Stimulated activated CD8-positive, alpha-beta memory T cell treated with anti-CD3 and anti-CD28 coated beads, Interleukin-7, amount 100 ng/mL, for 24 hours (primary cell): ENCODE results near the gene IQSEC2.

Source experiments
- DNase-seq: peaks from one replicate; pipeline ENCODE4 v3.0.0-alpha.2; 2020; ENCODE audit warnings: low read depth

Gene IQSEC2

DNA sequence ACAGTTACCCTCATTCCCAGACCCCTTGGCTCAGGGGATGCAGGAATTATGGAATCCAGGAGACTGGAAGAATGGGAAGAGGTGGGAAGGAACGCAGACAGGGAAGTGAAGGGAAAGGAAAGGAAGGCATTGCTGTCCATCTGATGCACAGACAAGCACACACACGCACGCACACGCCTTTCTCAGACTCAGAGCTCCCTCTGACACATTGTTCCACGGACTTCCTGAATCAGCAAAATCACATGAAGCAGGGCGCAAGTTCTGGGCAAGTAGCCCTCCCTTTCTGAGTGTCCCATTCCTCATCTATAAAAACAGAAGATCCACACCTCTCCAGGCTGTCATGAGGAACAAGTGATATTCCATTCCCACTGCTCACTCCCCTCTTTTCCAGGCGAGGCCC is 13.2 kb downstream of the IQSEC2 start:
- DNase-seq: no peak

DNA sequence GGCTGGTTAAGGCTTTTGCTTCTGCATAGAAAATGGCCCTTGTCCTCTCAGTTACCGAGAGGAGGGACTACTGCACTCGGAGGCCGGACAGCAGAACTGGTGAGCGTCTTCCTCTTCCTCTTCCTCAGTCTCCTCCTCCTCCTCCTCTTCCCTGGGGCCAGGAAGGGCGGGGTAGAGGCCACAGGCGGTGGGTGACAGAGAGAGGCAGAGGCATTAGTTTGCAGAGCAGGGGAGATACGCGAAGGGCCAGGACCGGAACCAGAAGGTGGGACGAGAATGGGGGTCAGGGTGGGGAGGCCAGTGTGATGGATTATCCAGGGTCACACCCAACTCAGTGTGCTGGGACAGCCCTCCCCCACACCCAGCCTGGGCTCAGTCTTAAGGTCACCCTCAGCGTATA is 14.5 kb downstream of the IQSEC2 start:
- no peak for DNase-seq

DNA sequence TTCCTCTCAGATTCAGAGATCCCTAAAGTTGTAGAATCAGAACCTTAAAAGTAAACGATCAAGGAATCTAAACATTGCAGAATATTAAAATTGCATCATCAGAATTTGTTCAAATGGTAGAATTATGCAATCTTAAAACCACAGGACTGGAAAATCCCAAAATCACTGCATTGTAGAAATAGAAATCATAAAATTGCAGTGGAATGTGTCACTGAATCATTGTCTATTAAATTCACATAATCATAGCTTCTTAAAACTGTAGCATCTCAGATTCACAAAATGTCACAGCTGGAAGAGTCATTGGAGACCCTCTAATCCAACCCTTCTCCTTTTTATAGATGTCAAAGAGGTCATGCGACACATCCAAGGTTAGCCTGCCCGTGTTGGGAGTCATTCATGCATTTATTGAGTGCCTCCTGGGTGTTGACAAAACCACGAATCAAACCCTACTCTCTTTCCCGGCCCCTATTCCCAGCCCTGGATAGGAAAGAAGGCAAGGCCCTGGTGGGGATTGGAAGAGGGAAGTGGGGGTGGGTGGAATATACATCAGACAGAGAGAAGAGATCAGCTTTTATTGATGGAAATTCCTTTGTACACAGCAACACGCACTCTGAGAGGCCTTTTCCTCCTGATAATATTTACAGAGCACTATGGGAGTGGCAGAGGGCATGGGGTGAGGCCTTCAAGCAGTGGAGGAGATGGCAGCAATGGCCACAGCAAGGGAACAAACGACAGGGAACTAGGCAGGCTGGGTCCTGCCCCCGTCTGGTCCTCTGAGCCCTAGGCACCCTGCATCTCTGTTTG is 15.4 kb downstream of the IQSEC2 start:
- no peak for DNase-seq

DNA sequence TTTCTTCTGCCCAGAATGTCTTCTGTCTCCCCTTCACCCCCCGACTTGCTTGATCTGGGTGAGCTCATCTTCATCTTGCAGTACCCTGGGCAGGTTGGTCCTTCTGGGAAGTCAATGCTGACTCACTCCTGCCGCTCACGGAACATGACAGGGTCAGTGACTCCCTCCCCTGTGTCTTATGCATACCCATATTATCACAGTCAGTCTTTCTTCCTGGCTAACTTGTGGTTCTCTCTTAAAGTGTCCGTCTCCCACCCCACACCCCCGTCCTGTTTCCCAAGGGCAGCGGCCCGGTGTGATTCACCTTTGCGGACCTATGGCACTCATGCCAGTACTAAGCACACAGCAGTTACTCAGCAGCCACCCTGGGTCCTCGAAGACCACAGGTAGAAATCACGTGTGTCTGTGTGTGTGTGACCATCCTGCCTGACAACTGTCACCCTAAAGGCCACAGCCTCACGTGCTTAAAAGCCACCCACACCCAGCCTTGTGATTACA is 17.7 kb downstream of the IQSEC2 start:
- no peak for DNase-seq

DNA sequence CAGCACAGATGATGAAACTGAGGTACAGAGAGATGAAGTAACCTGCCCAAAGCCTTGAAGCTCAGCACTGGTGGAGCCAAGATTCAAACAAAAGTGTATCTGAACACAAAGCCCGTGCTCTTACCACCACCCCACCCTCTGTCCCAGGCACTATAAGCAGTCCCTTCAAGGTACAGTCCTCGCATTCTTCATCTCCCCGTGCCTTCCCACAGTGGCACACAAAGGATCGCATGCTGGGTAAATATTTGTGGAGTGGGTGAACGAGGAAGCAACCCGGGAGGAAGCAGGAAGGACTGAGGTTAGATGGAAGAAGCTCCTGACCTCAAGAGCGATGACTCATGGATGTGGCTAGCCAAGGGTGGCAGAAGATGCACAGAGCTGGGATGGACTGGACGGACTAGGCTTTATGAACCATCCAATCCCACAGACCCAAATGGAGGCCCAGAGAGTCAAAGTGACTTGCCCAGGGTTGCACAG is 18.4 kb downstream of the IQSEC2 start:
- no peak for DNase-seq

DNA sequence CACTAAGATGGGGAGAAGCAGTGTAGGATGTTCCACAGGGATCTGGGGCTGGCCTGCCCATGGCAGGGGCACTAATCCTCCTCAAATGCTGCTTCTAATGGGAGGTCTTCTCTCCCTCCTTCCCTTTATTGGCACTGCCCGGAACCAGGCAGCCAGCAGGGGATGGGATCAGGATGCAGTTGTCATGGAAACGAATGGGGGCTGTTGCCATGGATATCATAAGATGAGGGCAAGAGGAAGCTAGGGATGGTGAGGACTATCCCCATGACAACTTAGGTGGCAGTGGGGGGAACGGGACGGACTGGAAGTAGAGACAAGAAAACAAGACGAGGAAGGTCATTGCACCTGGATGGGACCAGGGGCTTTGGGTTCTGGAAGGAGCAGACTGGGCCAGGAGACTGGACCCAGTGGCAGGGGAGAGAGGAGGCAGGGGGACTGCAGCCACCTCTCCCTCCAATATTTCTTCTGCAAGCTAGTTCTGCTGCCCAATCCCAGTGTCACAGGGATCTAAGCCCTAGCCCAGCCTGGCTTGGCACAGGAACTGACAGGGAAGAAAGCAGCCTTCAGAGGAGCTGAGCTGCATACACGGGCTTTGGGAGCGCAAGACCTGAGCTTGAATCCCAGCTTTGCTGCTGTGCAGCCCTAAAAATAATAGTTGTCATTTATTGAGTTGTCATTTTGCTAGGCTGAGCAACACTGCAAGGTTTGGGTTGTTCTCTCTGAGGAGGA is 19.0 kb downstream of the IQSEC2 start:
- DNase-seq: no peak

DNA sequence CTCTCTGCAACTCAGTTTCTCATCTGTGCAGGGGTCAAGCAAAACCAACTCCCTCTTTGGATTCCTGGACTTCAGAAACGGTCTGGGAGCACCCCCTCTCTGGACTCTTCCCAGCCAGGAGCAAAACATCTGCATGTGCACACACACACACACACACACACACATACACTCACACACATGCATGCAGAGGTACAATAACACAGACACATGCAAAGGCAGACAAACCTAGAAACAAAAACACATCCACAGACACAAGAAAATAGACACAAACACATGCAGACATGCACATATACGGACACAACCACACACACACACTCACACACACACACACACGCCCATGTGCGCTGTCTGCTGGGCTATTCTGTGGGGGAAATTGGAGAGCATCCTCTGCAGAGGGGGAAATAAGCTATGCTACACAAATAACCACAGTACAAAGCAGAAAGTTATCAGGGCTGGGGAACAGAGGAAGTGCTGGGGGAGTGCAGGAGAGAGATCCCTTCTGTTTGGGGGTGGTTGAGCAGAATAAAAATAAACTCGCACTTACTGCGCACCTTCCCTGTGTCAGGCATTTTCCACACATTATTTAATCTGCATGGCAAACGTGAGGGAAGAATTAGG is 19.9 kb downstream of the IQSEC2 start:
- no peak for DNase-seq

DNA sequence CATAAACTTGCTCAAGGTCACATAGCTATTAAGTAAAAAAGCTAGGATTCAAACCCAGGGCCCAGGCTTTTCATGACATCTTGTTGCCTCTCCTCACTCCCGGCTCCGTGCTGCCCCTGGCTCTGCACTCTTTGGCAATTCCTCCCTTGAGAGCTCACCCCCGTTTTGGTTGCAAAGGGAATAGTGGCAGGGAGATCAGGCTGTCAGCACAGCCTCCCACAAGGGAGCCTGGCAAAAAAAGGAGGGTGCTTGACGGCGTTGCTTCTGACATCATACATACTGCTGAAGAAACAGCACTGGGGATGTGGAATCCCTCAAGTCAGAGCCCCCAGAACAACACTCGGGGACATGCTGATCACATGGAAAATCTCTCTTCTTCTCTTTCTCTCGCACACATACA is 20.5 kb downstream of the IQSEC2 start:
- DNase-seq: no peak

DNA sequence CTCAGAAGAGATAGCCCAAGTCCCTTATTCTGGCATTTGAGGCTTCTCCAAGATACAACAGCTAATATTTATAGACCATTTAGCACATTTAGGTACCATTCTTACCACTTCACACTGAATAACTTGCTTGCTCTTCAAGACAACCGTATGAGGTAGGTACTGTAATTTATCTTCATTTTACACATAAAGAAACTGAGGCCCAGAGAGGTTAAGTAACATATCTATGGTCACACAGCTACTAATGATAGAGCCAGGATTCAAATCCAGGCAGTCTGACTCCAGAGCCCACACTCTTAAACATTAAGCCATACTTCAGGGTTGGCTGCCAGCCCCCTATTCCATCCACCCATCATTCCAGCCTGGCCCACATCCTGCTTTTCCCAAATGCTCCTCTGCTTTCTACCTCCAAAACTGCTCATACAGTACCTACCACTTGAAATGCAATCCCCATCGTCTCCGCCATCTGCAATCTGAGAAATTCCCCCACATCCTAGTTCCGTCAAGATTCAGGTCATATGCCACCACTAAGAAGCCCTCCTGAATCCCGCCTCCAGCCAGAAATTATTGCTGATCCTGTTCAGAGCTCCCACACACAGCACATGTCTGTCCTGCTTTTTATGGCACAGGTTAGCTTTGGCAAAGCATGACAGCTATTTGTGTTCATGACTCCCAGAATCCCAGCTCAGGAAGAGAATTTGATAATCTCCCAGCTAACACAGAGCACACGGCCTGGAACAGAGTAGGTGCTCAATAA is 23.5 kb downstream of the IQSEC2 start:
- no peak for DNase-seq

DNA sequence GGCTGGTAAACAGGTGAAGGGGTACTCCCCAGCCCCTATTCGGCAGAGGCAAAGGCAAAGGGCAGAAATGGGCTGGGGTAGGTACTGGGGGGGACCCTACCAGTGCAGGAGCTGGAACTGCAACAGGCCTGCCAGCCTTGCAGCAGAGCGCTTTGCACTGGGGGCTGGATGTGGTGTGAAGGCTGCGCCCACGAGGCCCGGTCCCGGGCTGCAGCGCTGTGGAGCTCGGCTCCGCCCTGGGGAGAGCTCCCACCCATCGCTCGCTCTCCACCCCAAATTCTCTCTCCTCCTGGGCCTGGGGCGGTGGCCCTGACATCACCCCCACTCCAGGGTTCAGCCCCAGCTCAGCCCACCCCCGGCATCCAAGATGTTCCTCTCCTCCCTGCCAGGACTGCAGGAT is 24.2 kb downstream of the IQSEC2 start:
- DNase-seq: no peak

DNA sequence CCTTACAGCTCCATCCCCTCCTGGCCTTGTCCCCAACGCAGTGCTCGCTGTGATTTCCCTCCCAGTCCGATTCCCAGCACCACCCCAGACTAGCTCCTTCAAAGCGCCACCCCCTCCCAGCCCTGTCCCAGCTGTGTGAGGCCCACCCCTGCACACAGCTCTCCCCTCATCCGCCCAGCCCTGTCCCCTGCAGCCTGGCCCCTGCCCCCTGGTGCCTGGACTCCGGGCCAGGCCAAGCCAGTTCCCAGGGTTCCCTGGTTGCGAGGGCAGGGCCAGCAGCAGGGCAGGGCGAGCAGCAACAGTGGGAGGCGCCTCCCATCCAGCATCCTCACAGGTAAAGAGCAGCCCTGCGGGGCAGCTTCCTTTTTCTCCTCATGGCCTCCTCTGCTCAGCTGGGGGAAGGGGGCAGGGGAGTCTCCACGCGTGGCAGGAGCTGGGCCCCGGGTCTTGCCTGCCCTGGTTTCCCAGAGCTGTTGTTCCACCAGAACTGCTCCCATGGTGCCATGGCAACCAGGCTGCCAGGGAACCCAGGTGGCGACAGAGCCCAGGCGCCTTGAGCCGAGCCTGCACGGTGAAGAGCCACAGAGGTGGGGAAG is 24.8 kb downstream of the IQSEC2 start:
- DNase-seq: no peak

DNA sequence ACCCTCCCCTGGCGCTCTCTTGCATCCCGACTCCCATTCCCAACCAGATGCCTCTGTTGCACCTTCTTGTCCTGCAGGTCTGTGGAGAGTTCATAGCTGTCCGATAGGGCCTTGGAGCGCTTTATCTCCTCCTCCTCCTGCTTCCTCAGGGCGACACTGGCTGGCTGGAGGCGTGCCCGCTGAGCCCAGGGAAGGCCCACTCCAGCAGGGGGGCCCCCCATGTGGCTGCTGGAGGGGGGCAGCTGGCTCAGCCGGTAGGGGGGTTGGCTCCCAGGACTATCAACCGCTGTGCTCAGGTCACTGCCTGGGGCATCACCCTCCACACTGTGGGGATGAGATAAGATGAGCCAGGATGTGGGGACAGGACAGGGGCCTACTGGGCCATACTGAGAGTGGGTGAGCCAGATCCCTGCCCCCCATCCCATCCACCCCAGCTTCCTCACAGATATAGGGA is 25.6 kb downstream of the IQSEC2 start:
- DNase-seq: no peak

DNA sequence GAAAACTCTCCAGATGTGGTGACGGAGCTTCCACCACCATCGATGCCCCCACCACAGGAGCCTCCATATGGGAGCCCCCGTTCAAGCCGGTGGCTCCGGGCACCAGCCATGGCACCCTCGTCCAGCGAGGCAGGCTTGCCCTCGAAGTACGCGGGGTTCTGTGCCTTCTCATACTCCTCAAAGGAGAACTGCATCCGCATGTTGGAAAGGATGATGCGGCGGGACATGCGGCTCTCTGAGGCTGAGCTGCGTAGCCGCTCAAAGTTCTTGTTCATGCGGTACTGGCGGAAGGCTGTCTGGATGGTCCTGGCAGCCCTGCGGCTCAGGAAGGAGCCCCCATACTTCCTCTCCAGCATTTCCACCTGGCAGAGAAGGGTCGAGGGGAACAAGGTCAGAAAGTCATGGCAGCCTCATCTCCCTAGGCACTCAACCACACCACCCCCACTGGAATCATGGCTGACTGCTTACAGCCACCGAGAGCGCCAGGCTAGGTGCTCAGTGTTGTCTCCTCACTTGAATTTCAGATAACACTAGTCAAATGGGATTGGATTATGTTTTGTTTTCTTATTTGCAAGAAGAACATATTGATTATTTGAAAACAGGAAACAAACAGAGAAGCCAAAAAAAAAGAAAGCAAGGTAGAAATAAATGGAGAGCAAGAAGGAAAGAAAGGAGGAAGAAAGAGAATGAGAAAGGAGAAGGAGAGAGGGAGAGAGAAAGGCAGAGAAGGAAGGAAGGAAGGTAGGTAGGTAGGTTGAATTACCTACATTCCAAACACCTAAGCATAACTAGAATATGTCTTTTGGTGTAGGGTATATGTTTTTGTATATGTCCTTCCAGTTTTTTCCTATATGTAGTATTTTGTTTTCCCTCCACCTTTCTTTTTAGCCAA is 26.6 kb downstream of the IQSEC2 start:
- DNase-seq: no peak

DNA sequence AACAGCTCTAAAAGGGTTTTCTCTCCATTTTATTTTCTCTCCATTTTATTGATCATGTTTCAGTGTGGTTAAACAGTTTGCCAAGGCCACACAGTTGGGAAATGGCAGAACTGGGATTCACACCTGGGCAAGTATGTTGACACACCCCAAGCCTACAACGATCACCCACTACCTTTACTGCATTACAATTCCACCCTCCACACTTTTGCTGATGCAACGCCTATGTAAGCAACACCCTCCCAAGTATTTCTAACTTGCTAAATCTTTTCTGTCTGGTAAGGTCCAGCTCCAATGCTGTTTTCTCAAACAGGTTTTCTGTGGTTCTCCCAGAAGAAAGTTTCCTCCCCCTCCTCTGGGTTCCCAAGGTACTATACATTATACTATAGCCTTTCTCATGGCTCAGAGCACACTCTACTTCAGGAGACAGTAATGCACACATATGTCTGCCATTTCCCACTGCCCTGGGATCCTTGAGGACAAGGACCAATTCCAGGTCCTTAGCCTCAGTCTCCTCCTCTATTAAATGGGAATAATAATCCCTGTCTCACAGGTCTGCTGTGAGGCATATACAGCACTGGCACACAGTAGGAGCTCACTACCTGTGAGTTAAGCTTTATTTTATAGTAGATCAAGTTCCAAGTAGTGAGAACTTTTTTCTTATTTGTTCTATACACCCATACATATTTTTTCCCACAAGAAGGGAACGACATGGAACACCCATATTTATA is 27.9 kb downstream of the IQSEC2 start:
- no peak for DNase-seq

DNA sequence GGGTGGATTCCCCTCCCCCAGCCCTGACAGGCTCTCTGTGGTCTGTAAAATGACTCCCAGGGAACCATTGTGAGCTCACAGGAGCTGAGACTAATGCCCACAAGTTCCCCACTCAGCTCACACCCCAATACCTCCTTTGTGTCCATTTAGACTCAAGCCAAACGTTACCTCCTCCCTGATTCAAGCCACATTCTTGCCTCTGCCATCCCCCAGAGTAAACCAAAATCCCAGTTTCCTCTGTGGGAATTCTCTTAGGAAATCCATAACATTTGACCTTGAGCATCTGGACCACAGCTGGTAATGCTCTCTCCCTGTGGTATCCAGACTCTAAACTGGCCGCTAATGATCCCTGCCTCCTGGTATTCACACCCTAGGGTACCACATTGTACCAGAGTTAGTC is 30.1 kb downstream of the IQSEC2 start:
- DNase-seq: no peak

DNA sequence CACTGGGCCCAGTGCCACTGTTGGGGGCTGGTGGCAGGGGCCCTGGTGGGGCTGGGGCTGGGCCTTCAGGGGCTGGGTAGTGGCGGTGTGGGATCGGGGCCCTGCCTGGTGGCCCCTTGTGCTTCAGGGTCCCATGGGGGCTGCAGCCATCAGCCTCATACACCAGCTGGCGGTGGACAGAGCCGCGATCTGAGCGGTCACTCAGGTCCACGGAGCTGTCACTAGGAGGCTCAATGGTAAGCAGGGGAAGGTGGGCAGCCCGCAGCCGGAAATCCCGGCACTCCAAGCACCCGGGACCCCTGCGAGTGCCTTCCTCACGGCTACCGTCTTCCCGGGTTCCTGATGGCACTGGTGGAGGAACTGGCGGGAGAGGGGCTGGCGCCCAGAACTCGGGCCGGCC is 30.8 kb downstream of the IQSEC2 start:
- no peak for DNase-seq

DNA sequence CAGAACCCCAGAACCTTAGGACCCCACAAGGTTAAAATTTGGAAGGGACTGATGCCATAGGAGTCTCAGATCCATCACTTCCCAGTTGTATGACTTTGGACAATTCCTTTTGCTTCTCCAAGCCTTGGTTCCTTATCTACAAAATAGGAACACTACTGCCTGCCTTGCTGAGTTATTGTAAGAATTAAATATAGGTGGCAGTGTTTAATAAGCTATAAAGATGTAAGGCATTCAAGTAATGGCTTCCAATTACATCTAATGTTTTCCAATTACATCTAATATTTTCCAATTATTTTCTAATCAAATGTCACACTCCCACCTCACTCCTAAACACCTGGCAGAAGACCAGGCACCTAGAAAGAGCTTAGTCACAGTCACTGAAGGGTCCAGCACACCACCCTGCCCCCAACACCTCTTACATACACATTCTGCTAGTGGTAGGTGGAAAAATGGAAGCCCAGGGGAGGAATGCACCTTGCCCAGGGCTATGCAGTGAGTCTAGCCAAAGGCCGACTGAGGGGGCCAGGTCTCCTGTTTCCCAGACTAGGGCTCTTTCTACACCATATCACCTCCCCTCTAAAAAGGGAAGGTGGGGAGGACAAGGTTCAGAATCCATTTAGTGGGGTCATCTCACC is 31.9 kb downstream of the IQSEC2 start:
- no peak for DNase-seq

DNA sequence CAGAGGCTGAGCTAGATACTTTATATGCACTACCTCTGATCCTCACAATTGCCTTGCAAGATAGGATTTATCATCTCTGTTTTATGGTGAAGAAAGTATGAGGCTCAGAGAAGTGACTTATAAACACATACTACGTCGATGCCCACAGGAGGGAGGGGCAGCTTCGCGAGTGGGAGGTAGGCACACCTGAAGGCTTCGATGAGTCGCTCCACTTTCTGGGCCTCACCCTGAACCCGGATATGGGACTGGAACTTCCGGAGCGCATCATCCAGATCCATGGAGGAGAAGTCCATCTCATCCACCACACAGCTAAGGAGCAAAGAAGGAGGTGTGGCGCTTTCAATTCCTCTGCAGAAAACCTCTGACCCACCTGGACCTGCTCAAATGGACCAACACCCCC is 33.5 kb downstream of the IQSEC2 start:
- DNase-seq: no peak

DNA sequence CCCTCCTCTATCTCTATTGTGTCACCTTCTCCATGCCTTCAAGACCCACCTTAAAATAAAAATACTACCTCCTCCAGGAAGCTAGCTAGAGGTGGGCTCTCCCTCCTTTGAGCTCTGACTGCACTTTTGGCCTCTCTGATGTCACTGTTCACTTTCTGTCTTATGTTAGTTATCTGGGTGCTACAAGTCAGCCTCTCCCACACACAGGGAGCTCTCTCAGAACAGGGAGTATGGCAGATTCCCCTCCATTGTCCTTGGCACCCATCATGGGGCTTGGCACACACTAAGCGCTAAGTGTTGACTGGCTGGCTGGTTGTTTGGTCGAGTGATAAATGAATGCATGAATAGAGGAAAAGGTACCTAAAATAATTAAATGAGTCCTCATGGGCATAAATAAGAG is 35.2 kb downstream of the IQSEC2 start:
- no peak for DNase-seq
